GM19468 (cell line): ENCODE data around the gene TNNC1.

Source experiments
- ATAC-seq: cut with Tn5 transposase; IDR thresholded peaks from one replicate; pipeline ENCODE4 v1.9.1; 2021; ENCODE audit warnings: mild to moderate bottlenecking, moderate library complexity, moderate number of reproducible peaks; ENCODE audit not compliant: unreplicated experiment; ENCODE audit errors: extremely low read depth

Gene TNNC1

DNA sequence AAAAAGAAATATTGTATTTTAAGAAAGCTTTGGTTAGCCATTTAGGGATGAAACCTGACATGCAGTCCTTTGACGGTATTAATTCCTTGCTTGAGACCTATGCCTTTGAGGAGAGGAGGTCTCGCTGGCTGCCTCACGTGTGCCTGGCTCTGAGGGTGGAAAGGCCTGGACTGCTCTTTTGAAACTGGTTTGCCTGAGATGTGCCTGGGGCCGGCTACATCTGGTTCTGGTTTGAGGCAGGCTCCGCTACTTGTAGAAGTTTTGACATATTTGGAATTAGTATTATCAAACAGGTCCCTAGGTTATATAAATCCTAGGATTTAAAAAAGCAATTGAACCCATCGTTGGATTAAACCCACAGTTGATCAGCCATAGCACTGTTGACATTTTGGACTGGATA, 8.0 kb upstream of the TNNC1 start:
- no peak for ATAC-seq

DNA sequence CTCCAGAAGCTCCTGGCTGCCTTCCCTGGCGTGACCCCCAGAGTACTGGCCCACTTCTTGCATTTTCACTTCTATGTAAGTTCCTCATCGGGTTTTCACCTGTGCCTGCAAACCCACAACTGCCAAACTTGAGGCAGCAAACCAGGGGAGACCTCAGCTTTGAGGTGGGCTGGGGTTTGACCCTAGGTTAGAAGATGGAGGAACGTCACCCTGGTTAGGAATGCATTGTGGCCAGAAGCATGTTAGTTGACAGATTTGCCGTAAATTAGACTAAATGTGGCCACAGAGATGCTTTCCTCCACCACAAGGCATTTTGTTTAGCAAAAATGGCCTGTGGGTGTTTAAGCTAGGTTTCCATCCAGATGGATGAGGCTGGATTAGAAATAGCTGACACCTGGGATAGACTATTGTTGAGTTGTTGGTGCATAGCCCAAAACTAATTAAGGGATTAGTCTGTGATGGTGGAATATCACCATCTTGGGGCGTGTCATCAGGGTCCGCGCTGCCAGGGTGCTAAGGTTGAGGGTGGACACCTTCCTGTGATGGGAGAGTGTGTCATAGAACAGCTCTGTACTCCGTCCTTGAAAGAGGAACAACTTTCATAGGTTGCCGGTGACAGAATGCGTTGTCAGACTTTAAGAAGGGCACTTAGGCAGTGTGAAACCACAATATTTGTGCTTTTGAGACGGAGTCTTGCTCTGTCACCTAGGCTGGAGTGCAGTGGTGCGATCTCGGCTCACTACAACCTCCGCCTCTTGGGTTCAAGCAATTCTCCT, 5.1 kb upstream of the TNNC1 start:
- ATAC-seq, result no peak

DNA sequence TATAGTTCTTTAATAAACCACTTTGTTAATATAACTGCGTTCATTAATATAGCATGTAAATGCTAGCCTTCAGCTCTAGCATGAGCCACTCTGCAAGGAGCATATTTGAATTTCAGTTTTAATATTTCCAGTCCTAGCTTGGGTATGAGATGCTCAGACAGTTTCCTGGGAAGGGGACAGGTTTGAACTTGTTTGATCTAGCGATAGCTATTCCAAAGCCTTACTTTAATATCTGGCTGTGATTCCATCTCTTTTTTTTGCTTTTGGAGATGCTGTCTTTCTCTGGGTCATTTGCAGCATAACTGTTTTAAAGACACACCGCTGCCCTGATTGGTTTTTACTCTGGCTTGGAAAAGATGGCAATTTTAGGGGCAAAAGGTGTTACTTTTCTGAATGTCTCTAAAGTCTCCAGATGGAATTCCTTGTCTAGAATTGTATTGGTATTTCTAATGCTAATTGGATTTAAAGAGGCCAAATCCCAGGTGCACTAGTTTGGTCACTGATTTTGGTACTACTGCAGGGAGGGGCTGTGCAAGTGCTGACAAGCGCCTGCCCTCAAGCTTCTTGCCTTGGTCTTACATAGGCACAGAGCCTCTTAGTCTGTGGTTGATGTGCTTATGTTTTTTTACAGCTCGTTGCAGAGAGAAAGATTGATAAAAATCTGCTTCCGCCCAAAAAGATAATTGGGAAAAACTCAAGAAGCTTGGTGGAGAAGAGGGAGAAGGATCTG, 4.4 kb upstream of the TNNC1 start:
- no peak for ATAC-seq

DNA sequence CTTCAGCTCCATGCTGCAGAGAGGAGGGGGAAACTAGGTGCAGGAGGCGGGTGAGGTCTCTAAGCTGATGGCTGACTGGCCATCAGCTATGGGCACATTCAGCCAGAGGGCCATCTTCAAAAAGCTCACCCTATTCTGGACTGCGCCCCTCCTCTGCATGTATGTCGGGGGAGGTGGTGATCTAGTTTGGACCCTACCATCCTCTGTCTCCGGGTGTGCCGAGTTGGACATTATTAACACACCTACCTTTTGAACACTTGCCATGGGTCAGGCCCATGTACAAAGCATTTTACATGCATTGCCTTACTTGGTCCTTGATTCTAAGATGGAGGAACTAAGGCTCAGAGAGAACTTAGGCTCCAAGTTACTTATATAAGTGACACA, 3.0 kb upstream of the TNNC1 start:
- no peak for ATAC-seq

DNA sequence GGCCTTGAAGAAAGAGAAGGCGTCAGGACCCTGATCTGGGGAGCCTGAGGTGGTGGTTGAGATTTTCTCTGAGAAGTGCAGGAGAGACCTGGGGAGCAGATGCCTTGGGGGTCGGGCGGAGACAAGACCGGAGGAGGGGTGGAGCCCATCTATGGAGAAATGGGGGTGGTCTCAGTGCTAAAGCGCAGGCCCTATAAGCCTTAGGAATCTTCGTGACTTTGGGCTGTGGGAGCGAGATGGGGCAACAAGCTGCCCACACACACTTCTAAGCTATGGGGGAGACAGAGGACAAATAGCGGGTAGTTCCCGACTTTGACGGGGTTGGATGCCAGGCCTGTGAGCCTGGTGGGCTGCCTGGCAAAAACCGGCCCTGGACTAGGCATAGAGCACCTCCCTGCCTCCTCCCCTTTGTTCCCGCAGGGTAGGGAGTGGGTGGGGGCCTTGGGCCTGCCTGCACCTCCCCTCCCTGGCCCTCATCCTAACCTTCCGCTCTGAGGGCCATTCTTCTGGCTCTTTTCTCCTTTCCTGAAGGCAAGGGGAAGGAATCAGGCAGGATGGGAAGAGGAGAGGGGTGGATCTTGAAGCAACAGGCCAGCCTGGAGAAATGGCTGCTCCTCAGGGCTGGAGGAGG, 2.4 kb upstream of the TNNC1 start:
- ATAC-seq, result no peak

GRCh38 chr3:52455283-52456168, 1.7 kb upstream of the TNNC1 start, which contains the start of gene NISCH:
NISCH (plus strand) TSS chr3:52455604; CDS start chr3:52455642, 38 bp downstream.
- ATAC-seq, result peak; percentile 42

DNA sequence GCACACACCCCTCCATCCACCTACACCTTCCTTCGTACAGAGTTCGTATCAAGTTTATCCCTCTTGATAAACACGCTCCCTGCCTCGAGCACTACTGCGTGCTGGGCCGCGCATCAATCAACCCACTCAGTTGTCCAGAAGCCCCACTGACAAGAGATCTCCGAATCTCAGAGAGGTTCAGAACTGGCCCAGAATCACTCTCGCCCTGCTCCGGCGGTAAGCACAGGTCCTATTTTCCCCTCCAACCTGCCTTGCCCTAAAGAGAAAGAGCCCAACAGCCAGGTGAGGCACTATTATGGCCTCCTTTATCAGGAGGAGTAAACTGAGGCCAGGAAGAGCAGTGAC, 1.1 kb upstream of the TNNC1 start:
- no peak for ATAC-seq

- ATAC-seq, result no peak
Measured at GRCh38 chr3:52454250-52454937, 553 bp upstream of the TNNC1 start.

DNA sequence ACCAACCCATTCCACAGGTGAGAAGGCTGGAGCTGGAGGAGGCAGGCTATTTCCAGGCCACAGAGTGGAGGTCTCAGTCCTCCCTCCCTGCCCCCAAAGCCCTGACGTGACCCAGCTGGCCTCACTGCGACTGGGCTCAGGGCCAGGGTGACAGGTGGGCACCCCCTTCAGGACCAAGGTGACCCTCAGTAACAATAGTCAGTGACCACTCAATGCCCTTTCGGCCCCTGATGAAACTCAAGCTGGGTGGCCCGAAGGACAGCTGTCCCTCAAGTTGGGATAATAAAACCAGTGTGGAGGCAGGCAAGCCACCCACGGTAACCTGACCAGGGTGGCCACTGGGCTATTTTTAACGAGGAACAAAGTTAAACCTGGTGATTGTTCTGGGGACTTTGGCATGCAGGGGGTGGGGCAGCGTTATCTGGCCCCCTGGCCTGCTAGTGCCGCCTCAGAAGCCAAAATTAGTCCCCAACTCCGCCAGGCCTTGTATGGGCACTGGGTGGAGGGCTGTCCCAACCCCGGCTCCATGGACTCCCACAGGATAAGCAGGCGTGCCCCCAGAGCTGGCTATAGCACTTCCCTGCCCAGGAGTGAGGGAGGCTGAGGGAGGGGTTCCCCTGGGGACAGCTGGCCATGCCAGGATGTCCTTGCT, 1.1 kb downstream of the TNNC1 start:
- no peak for ATAC-seq

DNA sequence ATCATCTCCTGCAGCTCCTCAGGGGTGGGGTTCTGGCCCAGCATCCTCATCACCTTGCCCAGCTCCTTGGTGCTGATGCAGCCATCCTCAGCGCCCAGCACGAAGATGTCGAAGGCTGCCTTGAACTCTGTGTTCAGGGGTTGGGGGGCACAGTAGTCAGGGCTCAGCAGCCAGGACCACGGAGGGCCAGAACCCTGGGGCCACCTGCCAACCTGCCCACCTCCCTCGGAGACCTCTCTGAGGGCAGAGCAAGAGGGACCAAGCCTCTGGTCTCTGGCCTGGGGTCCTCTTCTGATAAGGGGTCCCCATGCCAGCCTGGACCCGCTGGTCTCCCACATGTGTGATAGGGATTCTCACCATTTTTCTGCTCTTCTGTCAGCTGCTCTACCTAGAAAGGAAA, 1.7 kb downstream of the TNNC1 start:
- no peak for ATAC-seq

DNA sequence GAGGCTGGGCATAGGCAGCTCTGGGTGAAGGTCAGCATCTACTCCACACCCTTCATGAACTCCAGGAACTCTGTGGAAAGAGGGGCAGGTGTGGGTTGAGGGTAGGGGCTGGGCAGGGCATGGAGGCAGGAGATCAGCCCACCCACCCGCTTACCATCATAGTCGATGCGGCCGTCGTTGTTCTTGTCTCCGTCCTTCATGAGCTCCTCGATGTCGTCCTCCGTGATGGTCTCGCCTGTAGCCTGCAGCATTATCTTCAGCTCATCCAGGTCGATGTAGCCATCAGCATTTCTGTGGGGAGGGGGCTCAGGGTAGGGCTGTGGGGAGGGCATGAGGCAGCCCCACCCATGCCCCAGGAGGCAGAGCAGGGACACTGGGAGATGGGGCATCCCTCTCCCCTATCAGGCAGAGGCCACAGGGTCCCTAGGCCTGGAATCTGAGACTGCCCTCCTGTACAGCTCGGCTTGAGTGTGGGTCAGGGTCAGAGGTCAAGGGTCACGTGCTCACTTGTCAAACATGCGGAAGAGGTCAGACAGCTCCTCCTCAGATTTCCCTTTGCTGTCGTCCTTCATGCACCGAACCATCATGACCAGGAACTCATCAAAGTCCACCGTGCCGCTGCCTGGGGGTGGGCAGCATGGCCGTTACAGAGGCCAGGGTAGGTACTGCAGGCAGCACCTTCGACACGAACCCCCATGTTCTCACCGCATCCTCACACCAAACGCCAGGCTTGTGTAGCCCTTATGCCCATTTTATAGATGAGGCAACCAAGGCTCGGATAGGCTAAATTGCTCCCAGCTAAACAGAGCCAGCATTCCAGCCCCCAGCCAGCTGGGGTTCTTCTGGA, 2.4 kb downstream of the TNNC1 start:
- ATAC-seq, result no peak

GRCh38 chr3:52450489-52451236, 3.2 kb downstream of the TNNC1 start:
- ATAC-seq, result no peak

DNA sequence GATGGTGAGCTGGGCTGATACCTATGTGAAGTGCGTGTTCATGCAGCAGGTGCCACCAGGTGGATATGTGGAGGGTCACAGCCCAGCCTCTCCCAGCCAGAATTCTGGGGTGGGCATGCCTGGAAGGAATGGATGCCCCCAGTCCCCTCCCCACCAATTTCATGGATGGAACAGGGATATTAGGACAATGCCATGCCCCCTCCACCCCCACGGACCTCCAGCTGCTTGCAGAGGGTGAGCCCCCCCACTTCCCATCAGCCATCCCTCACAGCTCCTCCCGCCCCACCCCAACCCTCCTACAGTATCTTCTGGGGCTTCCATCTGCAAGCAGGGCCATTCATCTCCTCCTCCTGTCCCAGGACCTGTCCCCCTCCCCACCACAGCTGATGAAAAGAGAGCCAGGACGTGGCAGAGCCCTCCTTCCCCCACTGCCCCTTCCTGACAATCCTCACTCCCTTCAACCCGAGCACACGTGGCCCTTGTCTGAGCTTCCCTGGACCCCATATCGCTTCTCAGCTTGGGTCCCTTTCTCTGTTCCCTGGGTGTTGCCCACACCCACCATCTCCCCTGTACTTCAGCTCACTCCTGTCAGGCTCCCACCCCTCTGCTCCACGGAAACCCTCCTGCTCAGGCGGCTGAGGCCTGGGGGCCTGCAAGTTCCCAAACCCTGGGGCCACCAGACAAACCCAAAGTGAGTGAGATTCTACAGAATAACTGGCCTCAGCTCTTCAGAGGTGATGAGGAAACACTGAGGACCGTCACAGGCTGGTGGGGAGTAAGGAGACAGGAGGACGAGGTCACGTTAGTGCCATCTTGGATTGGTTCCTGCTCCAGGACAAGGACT, 6.1 kb downstream of the TNNC1 start:
- no peak for ATAC-seq

GRCh38 chr3:52446631-52447511, 7.0 kb downstream of the TNNC1 start:
- ATAC-seq, result no peak

DNA sequence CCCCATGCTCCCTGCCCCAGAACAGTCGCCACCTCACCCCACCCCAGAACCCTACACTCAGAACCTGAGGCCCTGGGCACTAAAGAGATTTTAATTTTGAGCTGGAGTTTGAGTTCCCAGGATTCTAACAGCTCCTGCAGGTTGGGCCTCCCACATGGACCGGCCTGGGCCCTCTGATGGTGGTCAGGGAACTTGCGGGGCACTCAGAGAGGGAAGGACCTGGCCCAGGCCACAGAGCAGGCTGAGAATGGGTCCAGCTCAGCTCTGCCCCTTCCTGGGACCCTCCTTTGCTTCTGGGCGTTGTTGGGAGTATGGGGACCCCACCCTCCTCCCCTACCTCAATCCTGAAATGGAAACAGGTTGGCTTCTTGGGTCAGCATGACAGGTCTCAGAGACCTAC, 7.8 kb downstream of the TNNC1 start:
- ATAC-seq, result no peak
